ENCODE data around the gene PAX7.

- TF ChIP-seq POLR2A (IDR thresholded peaks at IDR 0.05; ENCODE audit: low read length) = no peak
- no peak for TF ChIP-seq GATA1 (IDR thresholded peaks at IDR 0.05; ENCODE audit: low read depth, low read length)
Measured at GRCh38 chr1:18599086-18599485, 31.6 kb upstream of the PAX7 start.

Data from erythroblast (primary cell).